ENCODE results near the gene RASGRP1. TPM values are rescaled to one million over a fixed set of nuclear protein-coding genes. Genes with fewer than 3 reads are reported as not detected.
A peak's percentile ranks its signal among the peaks of the same experiment; 100 is the strongest.

Gene RASGRP1
- total RNA-seq (2021) (0.39 and 1.5 TPM in 2 replicates), Bru-seq, nascent RNA (percentile 28 among the genes with signal in this experiment), BruChase-seq, experiment 1, labeled RNA remaining after a 2-hour chase (percentile 37 among the genes with signal in this experiment), BruChase-seq, experiment 2, labeled RNA remaining after a 6-hour chase (percentile 20 among the genes with signal in this experiment)
- long read RNA-seq, partial matches to known transcripts, result 0 of 9 reads
- long read RNA-seq, other reads (novel, unspliced or antisense), result 9 of 9 reads

DNA sequence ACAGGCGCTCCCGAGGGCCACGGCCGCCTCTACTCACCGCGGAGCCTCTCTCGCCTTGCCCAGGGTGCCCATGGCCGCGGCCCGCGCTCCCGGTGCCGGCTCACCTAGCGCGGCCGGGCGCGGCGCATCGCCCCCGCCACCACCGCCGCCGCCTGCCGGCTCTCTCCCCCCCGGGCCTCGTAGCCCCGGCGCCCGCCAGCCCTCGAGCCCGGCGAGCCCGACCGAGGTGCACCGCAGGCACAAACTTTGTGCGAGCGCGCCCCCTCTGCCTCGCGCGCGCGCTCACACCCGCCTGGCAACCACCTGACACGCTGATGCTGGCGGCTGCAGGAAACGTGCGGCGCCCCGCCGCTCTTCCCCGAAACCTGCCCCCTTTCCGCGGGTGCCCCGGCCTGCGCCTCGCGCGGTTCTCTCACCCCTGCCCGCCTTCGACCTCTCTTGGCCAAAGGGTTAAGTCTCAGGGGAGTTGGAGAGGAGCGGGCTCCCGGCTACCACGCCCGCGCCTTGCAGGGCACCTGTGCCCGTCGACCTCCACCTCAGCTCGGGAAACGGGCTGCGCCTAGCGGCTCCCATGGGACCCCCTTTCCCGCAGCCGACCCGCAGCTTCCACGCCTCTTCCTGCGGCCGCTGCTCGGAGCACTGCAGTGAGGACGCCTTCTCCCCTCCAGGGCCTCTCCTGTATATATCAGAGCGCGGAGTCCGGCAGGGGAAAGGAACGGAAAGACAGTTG lies at the start of gene RASGRP1:
TSS of gene RASGRP1 (minus strand) at position 258 of the 730 bp plus-strand sequence. CDS start at position 72, 186 bp downstream.
- no peak within 1 kb of the TSS for H3K27ac ChIP-seq
- CTCF ChIA-PET, result interaction anchor here (1.2 to 1.4 kb wide), 2 partner anchors 124 to 135 kb away, joined by 7 to 10 read pairs; no protein-coding TSS in a partner anchor
- intact Hi-C loops (cut with micrococcal nuclease; ENCODE audit: unreplicated experiment), result loop anchor here (1.0 to 10.0 kb wide), 3 partner anchors 83 to 138 kb away; no protein-coding TSS in a partner anchor

DNA sequence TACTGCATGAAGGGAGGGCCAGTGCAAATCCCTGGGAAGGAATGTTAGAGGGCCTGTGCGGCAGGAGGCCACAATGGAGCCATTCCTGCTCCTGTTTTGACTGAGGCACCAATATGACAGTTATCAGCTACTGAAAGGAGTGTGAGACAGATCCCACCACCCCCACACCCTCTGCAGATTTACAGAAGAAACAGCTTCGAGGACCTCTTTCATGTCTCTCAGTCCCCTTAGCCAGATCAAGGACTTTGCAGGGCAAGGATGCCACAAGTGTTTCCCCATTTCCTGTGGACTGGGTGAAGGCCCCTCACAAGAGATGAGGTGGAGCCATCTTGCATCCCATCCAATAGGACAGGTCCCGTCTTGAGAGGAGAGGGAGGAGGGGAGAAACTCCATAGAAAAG lies 48.5 kb upstream of the RASGRP1 start:
- H3K4me1 ChIP-seq (replicated peaks; ENCODE audit: insufficient read depth), result no peaks in the 10 kb centered on the region
- BruUV-seq (replicated peaks), result no TSS peak
- H3K27ac ChIP-seq, result no peak overlapping the region
- no peak overlapping the region for H3K4me2 ChIP-seq
- no peaks in the 10 kb centered on the region; the same call in 1 of the 2 replicates for H3K27me3 ChIP-seq (ENCODE audit: insufficient read depth, low read depth)
- no peaks in the 10 kb centered on the region for H3K36me3 ChIP-seq (ENCODE audit: low read depth)
- POLR2A ChIA-PET (ENCODE audit: unreplicated experiment), result no interaction called here
- no peak overlapping the region for H3K4me3 ChIP-seq
- DNase-seq, result no peak
- no peaks in the 10 kb centered on the region for H4K20me1 ChIP-seq (ENCODE audit: insufficient read depth)
- no peak overlapping the region for H2AFZ ChIP-seq
- CTCF ChIA-PET, result no interaction called here
- H3K9me3 ChIP-seq (ENCODE audit: insufficient read depth, low read depth), result no peaks in the 10 kb centered on the region
- no peaks in the 10 kb centered on the region for H3K9me2 ChIP-seq (ENCODE audit: insufficient read depth)
- intact Hi-C loops (cut with micrococcal nuclease; ENCODE audit: unreplicated experiment), result no loop called here
- H3F3A ChIP-seq (ENCODE audit: insufficient read depth, low read depth), result no peaks in the 10 kb centered on the region
- no peaks in the 10 kb centered on the region for H3K79me2 ChIP-seq (ENCODE audit: low read depth)
- TF ChIP-seq, protein P1, sequence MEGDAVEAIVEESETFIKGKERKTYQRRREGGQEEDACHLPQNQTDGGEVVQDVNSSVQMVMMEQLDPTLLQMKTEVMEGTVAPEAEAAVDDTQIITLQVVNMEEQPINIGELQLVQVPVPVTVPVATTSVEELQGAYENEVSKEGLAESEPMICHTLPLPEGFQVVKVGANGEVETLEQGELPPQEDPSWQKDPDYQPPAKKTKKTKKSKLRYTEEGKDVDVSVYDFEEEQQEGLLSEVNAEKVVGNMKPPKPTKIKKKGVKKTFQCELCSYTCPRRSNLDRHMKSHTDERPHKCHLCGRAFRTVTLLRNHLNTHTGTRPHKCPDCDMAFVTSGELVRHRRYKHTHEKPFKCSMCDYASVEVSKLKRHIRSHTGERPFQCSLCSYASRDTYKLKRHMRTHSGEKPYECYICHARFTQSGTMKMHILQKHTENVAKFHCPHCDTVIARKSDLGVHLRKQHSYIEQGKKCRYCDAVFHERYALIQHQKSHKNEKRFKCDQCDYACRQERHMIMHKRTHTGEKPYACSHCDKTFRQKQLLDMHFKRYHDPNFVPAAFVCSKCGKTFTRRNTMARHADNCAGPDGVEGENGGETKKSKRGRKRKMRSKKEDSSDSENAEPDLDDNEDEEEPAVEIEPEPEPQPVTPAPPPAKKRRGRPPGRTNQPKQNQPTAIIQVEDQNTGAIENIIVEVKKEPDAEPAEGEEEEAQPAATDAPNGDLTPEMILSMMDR (conservative IDR thresholded peaks at IDR 0.05), result no peak
- TF ChIP-seq EZH2 (IDR thresholded peaks at IDR 0.05; ENCODE audit: low read depth), result no peak

More for the DNA sequence above, at the start of gene RASGRP1:
- Histone ChIP-seq H3F3A (ENCODE audit: insufficient read depth, low read depth) (no peaks in the 10 kb centered on the region), H3K4me3 (peak within 1 kb of the TSS; percentile 62; the same call in 1 of the 2 replicates), H3K79me2 (ENCODE audit: low read depth) (no peaks in the 10 kb centered on the region), H4K20me1 (ENCODE audit: insufficient read depth) (no peaks in the 10 kb centered on the region), H3K9me3 (ENCODE audit: insufficient read depth, low read depth) (no peaks in the 10 kb centered on the region), H3K9me2 (ENCODE audit: insufficient read depth) (no peaks in the 10 kb centered on the region), H3K27me3 (ENCODE audit: insufficient read depth, low read depth) (no peaks in the 10 kb centered on the region), H2AFZ (peak within 1 kb of the TSS; percentile 84), H3K4me2 (peak within 1 kb of the TSS; percentile 68), H3K4me1 (replicated peaks; ENCODE audit: insufficient read depth) (no peaks in the 10 kb centered on the region), H3K36me3 (ENCODE audit: low read depth) (no peaks in the 10 kb centered on the region)
- POLR2A ChIA-PET (ENCODE audit: unreplicated experiment), result no interaction called here
- DNase-seq, result peak in 1 of 2 experiments; percentile 55
- no TSS peak for BruUV-seq (replicated peaks)
- TF ChIP-seq EZH2 (IDR thresholded peaks at IDR 0.05; ENCODE audit: low read depth), result no peak
- TF ChIP-seq, protein P1 (conservative IDR thresholded peaks at IDR 0.05), result no peak

DNA sequence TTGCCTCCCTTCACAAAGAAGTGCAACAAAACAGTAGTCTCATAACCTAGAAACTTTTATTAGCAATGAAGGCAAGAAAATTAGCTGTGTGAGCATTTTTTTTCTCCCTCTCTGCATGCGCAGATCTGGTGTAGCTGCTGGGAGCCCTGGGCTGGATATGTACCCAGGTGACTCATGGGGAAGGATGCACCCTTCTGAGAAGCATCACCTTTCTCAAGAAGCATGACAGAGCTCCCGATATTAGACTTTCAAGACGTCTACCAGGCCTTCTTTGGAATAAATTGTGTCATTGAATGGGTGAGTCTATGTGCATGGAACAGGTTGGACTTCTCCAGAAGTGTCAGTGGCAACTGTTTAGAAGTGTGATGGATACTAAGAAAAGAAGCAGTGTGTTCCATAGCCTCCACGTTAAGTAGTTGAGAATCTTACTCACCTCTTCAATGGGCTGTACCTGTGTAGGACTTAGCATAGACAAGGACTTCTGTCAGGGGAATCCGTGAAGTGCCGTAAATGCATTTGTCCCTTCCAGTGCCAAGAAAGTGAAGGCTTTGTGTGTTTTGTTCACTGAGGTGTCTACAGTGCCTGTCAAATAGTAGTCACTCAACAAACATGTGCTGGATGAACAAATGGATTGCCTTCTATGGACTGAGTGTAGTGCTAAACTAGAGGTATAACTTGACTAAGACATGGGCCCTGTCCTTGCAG lies 47.7 kb upstream of the RASGRP1 start:
- no peaks in the 10 kb centered on the region for H3K9me3 ChIP-seq (ENCODE audit: insufficient read depth, low read depth)
- no peaks in the 10 kb centered on the region for H3K79me2 ChIP-seq (ENCODE audit: low read depth)
- DNase-seq, result no peak
- BruUV-seq (replicated peaks), result no TSS peak
- intact Hi-C loops (cut with micrococcal nuclease; ENCODE audit: unreplicated experiment), result no loop called here
- no peak overlapping the region for H2AFZ ChIP-seq
- H3K4me2 ChIP-seq, result no peak overlapping the region
- no peaks in the 10 kb centered on the region for H3F3A ChIP-seq (ENCODE audit: insufficient read depth, low read depth)
- no peaks in the 10 kb centered on the region for H3K4me1 ChIP-seq (replicated peaks; ENCODE audit: insufficient read depth)
- H3K27ac ChIP-seq, result no peak overlapping the region
- H3K27me3 ChIP-seq (ENCODE audit: insufficient read depth, low read depth), result no peaks in the 10 kb centered on the region; the same call in 1 of the 2 replicates
- H3K4me3 ChIP-seq, result no peak overlapping the region
- no peaks in the 10 kb centered on the region for H4K20me1 ChIP-seq (ENCODE audit: insufficient read depth)
- POLR2A ChIA-PET (ENCODE audit: unreplicated experiment), result interaction anchor here (0.7 kb wide), 1 partner anchor 107 kb away, joined by 3 read pairs; no protein-coding TSS in a partner anchor
- no peak for TF ChIP-seq EZH2 (IDR thresholded peaks at IDR 0.05; ENCODE audit: low read depth)
- TF ChIP-seq, protein P1 (conservative IDR thresholded peaks at IDR 0.05), result no peak
- CTCF ChIA-PET, result no interaction called here
- no peaks in the 10 kb centered on the region for H3K36me3 ChIP-seq (ENCODE audit: low read depth)
- no peaks in the 10 kb centered on the region for H3K9me2 ChIP-seq (ENCODE audit: insufficient read depth)

Data from PC-9 (cell line).